ENCODE results near the gene NT5DC3.

NT5DC3 gene

DNA sequence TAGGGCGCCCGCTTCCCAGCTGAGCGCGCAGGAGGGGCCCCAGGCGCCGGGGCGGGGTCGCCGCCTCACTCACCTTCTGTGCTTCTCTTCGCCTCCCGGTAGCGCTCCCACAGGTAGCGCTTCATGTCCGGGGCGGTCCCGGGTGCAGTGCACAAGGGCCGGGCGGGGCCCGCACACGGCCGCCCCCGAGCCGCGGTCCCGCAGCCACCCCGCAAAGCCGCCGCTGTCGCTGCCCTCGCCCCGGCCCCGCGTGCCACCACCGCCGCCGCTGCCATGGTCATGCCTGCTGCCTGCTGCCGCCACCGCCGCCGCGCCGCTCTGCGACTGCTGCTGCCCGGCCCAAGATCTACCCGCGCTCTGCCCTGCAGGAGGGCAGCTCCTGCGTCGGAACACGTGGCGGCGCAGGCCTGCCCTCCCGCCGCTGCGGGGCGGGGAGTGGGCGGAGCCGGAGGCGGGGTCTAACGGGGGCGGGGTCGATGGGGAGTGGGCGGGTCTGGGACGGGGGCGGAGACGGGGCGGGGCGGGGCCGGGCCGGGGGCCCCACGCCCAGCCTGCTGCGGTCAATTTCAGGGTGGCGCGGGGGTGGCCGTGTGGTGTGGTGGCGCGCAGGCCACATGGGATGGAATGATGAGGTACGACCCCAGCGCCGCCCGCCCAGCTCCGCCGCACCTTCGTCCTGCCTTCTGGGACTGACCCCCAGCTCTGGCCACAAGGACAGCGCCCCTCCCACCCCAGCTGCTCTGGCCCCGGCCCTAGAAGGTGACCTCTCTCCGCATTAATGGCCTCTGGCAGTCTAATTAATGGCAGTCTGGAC lies at the start of gene NT5DC3:
NT5DC3 (minus strand) TSS at position 359 of the 814 bp plus-strand sequence; CDS start at position 281, 78 bp downstream.
- Histone ChIP-seq H3K27me3 (ENCODE audit: control insufficient read depth, insufficient read depth, low read length) (peaks cover 11% of the 10 kb centered on the region), H3K9ac (ENCODE audit: low read length) (peak within 1 kb of the TSS; percentile 64), H3K9me3 (ENCODE audit: control insufficient read depth, low read depth, low read length) (no peaks in the 10 kb centered on the region), H3K36me3 (ENCODE audit: control insufficient read depth, low read depth, low read length) (no peaks in the 10 kb centered on the region), H3K4me1 (ENCODE audit: control insufficient read depth, low read depth, low read length) (peaks cover 7% of the 10 kb centered on the region), H3K27ac (ENCODE audit: low read length) (no peak within 1 kb of the TSS), H3K4me3 (ENCODE audit: low read length) (peak within 1 kb of the TSS; percentile 78)

DNA sequence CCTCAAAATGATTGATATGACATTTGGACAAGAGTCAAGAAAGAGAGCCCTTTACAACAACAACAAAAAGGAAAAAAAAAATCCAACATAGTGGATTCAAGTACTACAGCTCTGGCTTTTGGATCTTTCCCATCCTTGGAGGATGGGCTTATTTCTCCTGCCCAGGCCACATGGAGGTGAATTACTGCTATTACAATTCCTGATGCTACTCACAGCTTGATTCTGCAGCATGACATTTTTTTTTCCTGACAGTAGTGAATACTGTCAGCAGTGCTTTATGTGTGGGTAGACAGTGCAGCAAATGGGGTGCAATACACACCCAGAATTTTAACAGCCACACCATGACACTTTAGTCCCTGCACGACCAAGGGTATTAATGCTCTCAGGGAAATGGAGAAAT lies 46.7 kb upstream of the NT5DC3 start:
- Histone ChIP-seq H3K27me3 (ENCODE audit: control insufficient read depth, insufficient read depth, low read length) (no peaks in the 10 kb centered on the region), H3K4me1 (ENCODE audit: control insufficient read depth, low read depth, low read length) (no peaks in the 10 kb centered on the region), H3K4me3 (ENCODE audit: low read length) (no peak overlapping the region), H3K27ac (ENCODE audit: low read length) (no peak overlapping the region), H3K36me3 (ENCODE audit: control insufficient read depth, low read depth, low read length) (no peaks in the 10 kb centered on the region), H3K9ac (ENCODE audit: low read length) (no peak overlapping the region), H3K9me3 (ENCODE audit: control insufficient read depth, low read depth, low read length) (no peaks in the 10 kb centered on the region)

DNA sequence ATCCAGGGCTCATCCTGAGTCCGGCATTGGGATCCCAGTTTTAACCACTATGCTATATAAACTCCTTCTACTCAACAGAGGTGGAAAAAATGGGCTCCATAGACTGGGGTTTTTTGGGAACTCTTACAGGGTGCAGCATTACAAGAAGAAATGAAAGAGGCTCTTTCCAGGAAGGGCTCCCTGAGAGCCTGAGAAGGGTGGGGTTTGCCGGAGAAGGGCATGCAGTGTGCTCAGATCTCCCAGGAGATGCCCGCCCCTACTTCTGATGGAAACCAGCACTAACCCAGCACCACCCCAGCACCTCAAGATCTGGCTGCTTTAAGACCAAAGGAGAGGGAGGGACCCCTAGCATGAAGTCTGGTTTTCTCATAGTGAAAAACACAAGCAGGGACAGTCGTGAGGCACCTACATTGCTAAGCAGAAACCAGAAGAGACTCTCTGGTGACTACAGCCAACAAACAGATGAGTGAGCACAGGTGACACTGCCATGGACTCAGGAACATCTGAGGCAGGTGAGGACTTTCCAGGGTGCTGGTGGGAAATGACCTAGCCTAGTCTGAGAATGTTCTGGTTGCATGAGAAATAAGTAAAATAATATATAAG lies 45.3 kb upstream of the NT5DC3 start:
- no peaks in the 10 kb centered on the region for H3K4me1 ChIP-seq (ENCODE audit: control insufficient read depth, low read depth, low read length)
- H3K36me3 ChIP-seq (ENCODE audit: control insufficient read depth, low read depth, low read length), result no peaks in the 10 kb centered on the region
- H3K27me3 ChIP-seq (ENCODE audit: control insufficient read depth, insufficient read depth, low read length), result no peaks in the 10 kb centered on the region
- H3K27ac ChIP-seq (ENCODE audit: low read length), result no peak overlapping the region
- no peak overlapping the region for H3K9ac ChIP-seq (ENCODE audit: low read length)
- no peak overlapping the region for H3K4me3 ChIP-seq (ENCODE audit: low read length)
- H3K9me3 ChIP-seq (ENCODE audit: control insufficient read depth, low read depth, low read length), result no peaks in the 10 kb centered on the region

DNA sequence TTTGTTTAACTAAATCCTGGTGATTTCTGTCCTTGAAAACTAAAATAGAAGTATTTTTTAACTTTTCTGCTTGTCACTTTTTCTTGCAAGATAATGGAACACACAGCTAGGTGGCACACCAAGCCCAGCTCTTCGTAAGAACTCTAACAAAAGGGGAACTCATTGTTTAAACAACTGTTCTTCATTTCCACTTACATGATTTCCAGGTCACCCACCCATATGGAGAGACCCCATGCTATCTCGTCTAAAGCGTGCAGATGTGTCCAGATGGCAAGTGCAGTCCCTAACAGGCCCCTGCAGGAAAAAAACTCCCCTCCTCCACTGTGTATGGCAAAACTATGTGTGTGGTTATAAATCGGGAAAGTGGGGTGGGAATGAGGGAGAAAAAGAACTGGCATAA lies 43.3 kb upstream of the NT5DC3 start:
- Histone ChIP-seq H3K4me3 (ENCODE audit: low read length) (no peak overlapping the region), H3K27ac (ENCODE audit: low read length) (no peak overlapping the region), H3K9ac (ENCODE audit: low read length) (no peak overlapping the region), H3K27me3 (ENCODE audit: control insufficient read depth, insufficient read depth, low read length) (no peaks in the 10 kb centered on the region), H3K36me3 (ENCODE audit: control insufficient read depth, low read depth, low read length) (no peaks in the 10 kb centered on the region), H3K9me3 (ENCODE audit: control insufficient read depth, low read depth, low read length) (no peaks in the 10 kb centered on the region), H3K4me1 (ENCODE audit: control insufficient read depth, low read depth, low read length) (no peaks in the 10 kb centered on the region)

DNA sequence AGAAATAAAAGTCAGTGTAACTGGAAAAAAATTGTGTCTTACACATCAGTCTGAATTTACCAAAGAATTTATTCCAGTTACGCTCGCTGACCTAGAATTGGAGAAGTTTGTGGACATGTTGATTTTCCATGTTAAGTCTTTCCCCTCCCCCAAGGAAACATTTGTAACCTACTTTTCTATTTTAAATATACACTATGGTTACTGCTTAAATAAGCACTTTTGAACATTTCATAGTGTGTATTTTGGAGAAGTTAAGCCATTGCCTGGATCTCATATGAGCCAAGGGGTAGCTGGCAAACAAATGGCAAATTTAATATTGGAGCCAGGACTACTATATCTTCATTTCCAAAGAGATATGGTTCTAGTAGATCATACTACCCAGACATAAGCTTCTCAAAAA lies 42.9 kb upstream of the NT5DC3 start:
- Histone ChIP-seq H3K27ac (ENCODE audit: low read length) (no peak overlapping the region), H3K4me1 (ENCODE audit: control insufficient read depth, low read depth, low read length) (no peaks in the 10 kb centered on the region), H3K27me3 (ENCODE audit: control insufficient read depth, insufficient read depth, low read length) (no peaks in the 10 kb centered on the region), H3K9ac (ENCODE audit: low read length) (no peak overlapping the region), H3K9me3 (ENCODE audit: control insufficient read depth, low read depth, low read length) (no peaks in the 10 kb centered on the region), H3K4me3 (ENCODE audit: low read length) (no peak overlapping the region), H3K36me3 (ENCODE audit: control insufficient read depth, low read depth, low read length) (no peaks in the 10 kb centered on the region)

DNA sequence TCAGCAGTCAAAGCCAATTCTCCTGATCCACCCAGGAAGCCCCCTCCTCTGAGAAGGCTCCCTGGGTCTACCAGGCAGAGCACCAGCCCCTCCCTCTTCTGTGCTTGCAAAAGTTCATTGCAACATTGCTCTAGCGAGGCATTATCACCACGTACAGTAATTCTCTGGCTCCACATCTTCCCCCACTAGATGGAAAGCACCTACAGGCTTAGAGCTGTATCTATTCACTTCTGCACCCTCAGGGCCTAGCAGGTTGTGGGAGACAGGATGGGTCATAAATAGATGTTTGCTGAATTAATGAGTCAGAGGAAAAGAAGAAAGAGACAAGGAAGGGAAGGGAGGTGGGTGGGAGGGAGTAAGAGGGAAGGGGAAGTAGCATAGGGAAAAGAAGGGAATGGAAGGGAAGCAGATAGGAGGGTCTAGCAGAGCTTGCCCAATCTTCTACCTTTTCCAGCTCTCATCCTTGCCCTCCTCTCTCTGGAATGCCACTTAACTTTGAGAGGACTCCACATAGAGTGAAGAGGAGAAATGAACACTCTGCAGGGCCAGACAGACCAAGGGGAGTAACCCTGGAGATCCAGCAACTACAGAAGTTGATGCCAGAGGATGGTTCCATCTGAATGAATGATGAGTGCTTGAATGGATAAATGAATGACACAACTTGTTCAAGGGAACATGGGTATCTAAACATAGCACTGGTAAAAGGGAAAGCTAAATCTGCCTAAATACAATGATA lies 42.0 kb upstream of the NT5DC3 start:
- H3K9ac ChIP-seq (ENCODE audit: low read length), result no peak overlapping the region
- H3K27ac ChIP-seq (ENCODE audit: low read length), result no peak overlapping the region
- no peaks in the 10 kb centered on the region for H3K4me1 ChIP-seq (ENCODE audit: control insufficient read depth, low read depth, low read length)

DNA sequence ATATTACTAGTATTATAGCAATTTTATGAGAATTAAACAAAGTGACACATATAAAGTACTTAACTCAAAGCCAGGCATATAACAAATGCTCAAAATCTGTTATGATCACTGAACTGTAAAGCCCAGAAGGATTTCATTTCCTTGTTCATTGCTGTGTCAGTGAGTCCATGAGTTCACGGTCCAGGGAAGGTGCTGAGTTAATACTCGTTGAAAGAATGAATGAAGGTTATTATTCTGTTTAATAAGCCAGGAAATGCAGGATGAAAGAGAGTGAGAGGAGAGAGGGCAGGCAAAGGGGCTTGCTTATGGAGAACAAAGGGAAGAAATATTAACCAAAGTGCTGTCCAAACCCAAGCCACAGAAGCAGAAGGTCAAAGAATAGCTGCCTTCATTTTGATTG lies 40.2 kb upstream of the NT5DC3 start:
- Histone ChIP-seq H3K27ac (ENCODE audit: low read length) (no peak overlapping the region), H3K36me3 (ENCODE audit: control insufficient read depth, low read depth, low read length) (no peaks in the 10 kb centered on the region), H3K9me3 (ENCODE audit: control insufficient read depth, low read depth, low read length) (no peaks in the 10 kb centered on the region), H3K27me3 (ENCODE audit: control insufficient read depth, insufficient read depth, low read length) (no peaks in the 10 kb centered on the region), H3K9ac (ENCODE audit: low read length) (no peak overlapping the region), H3K4me1 (ENCODE audit: control insufficient read depth, low read depth, low read length) (no peaks in the 10 kb centered on the region), H3K4me3 (ENCODE audit: low read length) (no peak overlapping the region)

More for the DNA sequence above, 42.0 kb upstream of the NT5DC3 start:
- Histone ChIP-seq H3K9me3 (ENCODE audit: control insufficient read depth, low read depth, low read length) (no peaks in the 10 kb centered on the region), H3K27me3 (ENCODE audit: control insufficient read depth, insufficient read depth, low read length) (no peaks in the 10 kb centered on the region), H3K4me3 (ENCODE audit: low read length) (no peak overlapping the region), H3K36me3 (ENCODE audit: control insufficient read depth, low read depth, low read length) (no peaks in the 10 kb centered on the region)

DNA sequence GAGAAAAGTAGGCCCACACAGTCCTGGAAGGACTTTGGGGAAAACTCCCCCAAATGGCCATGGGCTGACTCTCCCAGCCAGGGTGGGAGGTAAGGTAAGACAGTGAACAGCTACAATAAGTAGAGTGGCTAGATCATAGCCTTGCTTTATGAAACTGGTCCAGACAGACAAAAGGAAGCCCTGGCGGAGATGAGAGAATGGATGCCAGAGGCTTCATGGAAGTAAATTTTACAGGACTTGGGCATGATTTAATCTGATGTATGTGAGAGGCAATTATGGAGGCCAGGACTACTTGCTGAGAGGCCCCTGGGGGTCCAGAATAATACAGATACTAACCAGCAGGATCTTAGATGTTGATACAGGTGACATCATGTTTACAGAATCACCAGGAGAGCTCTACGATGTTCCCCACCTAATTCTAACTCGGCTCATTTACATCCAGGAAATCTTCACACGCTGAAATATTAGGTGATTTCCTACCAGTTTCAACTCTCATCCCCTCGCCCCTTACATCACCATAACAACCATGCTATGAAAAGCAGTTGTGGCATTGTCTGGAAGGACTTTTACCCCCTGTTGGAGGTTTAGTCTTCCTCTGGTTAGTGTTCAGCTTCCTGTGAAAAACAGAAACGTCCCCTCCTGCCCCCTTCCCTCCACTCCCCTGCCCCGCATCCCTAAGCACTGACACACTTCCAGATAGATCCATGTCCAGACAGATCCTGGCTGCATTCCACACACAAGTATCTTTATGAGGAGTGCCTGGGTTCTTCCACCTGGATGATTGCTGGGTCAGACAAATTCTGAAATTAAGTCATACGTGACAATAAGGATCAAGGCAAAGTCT lies 39.5 kb upstream of the NT5DC3 start:
- no peak overlapping the region for H3K9ac ChIP-seq (ENCODE audit: low read length)
- H3K27me3 ChIP-seq (ENCODE audit: control insufficient read depth, insufficient read depth, low read length), result no peaks in the 10 kb centered on the region
- no peaks in the 10 kb centered on the region for H3K36me3 ChIP-seq (ENCODE audit: control insufficient read depth, low read depth, low read length)
- no peak overlapping the region for H3K27ac ChIP-seq (ENCODE audit: low read length)
- H3K4me1 ChIP-seq (ENCODE audit: control insufficient read depth, low read depth, low read length), result no peaks in the 10 kb centered on the region
- H3K9me3 ChIP-seq (ENCODE audit: control insufficient read depth, low read depth, low read length), result no peaks in the 10 kb centered on the region
- H3K4me3 ChIP-seq (ENCODE audit: low read length), result no peak overlapping the region

DNA sequence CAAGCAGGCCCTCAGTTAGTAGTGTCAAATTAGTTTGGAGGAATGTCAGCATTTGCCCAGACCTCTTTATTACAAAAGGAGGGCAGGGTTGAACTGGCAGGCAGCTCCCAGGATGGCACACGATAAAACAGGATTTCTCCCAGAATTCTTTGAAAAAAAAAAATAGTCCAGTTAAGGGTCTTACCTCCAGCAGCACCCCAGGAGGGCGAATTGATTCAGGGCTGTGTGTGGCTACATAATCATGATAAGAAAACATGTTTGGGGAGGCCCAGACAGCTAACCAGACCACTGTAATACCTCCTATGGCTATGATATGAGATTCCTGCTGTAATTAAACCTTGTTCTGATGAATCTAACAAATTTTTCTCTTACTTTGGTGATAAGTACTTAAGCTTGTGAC lies 38.8 kb upstream of the NT5DC3 start:
- no peak overlapping the region for H3K4me3 ChIP-seq (ENCODE audit: low read length)
- no peaks in the 10 kb centered on the region for H3K4me1 ChIP-seq (ENCODE audit: control insufficient read depth, low read depth, low read length)
- H3K36me3 ChIP-seq (ENCODE audit: control insufficient read depth, low read depth, low read length), result no peaks in the 10 kb centered on the region
- H3K9ac ChIP-seq (ENCODE audit: low read length), result no peak overlapping the region
- H3K27ac ChIP-seq (ENCODE audit: low read length), result no peak overlapping the region
- H3K9me3 ChIP-seq (ENCODE audit: control insufficient read depth, low read depth, low read length), result no peaks in the 10 kb centered on the region
- no peaks in the 10 kb centered on the region for H3K27me3 ChIP-seq (ENCODE audit: control insufficient read depth, insufficient read depth, low read length)

DNA sequence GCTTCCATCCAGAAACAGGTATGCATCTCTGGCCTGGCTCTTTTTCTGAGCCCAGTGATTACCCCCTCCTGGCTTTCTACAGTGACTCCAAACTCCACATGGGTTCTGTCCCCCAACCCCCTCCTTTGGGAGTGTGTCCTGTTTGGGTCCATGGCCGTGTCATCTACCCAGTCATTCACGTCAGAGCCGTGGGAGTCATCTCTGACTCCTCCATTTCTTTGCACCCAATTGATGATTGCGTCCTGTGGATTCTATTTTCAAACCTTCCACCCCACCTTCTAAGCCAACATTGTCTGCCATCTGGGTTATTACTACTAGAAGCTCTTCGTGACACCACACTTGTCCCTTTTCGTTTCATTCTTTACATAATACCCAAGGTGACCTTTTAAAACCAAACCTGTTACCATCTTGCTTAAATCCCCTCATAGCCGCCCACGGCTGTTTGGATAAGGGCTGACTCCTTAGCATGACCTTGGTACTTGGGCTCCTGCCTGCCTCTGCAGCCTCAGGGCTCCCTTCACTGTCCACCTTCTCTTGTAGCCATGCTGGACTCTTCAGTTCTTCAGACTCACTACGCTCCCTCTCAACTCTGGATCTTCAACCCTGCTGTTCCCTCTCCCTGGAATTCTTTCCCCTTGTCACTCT lies 38.1 kb upstream of the NT5DC3 start:
- no peaks in the 10 kb centered on the region for H3K36me3 ChIP-seq (ENCODE audit: control insufficient read depth, low read depth, low read length)
- H3K9me3 ChIP-seq (ENCODE audit: control insufficient read depth, low read depth, low read length), result no peaks in the 10 kb centered on the region
- H3K27ac ChIP-seq (ENCODE audit: low read length), result no peak overlapping the region
- no peak overlapping the region for H3K9ac ChIP-seq (ENCODE audit: low read length)
- no peaks in the 10 kb centered on the region for H3K4me1 ChIP-seq (ENCODE audit: control insufficient read depth, low read depth, low read length)
- H3K4me3 ChIP-seq (ENCODE audit: low read length), result no peak overlapping the region
- no peaks in the 10 kb centered on the region for H3K27me3 ChIP-seq (ENCODE audit: control insufficient read depth, insufficient read depth, low read length)

Measured in iPS-18a (cell line).